ENCODE measurements around the gene ARHGEF5.
"Not testable (repeated sequence)": the region's sequence is repeated elsewhere in the genome, so short reads cannot be mapped to it uniquely, and the experiment has no call there.

GRCh38 chr7:144319547-144319946 lies 35.7 kb upstream of the ARHGEF5 start:
- not testable (repeated sequence) for TF ChIP-seq TRIM24 (IDR thresholded peaks at IDR 0.05); IRF2 (CRISPR knock-in tag; IDR thresholded peaks at IDR 0.05); POLR2A (conservative IDR thresholded peaks at IDR 0.05); MAZ (CRISPR knock-in tag; conservative IDR thresholded peaks at IDR 0.05 in 1 of 2, IDR thresholded peaks at IDR 0.05 in 1 of 2); TAF7 (tag; IDR thresholded peaks at IDR 0.05); ZBTB26 (CRISPR knock-in tag; IDR thresholded peaks at IDR 0.05); THAP7 (CRISPR knock-in tag; IDR thresholded peaks at IDR 0.05)
